Measurements from ENCODE around the gene ADIPOR2. TPM values are rescaled to one million over a fixed set of nuclear protein-coding genes. Genes with fewer than 3 reads are reported as not detected.

The ADIPOR2 gene
- total RNA-seq, 4 donors from 2014 or later = 46.0 to 59.3 (median 52.4) TPM

- intact Hi-C loops (cut with DNase I) = no loop called here
- 12 to 15% methylated on average over 33 to 34 of the region's 34 CpGs for WGBS, 2 donors
- Histone ChIP-seq H3K27ac (no peak within 1 kb of the TSS), H3K4me3 (replicated peaks in 1 of 3) (no peak within 1 kb of the TSS), H3K4me1 (no peaks in the 10 kb centered on the region), H3K27me3 (no peaks in the 10 kb centered on the region), H3K9me3 (no peaks in the 10 kb centered on the region), H3K36me3 (no peaks in the 10 kb centered on the region)
- DNase-seq = no peak
- TF ChIP-seq POLR2A (IDR thresholded peaks at IDR 0.05) (no peak), CTCF (IDR thresholded peaks at IDR 0.05) (no peak)
These were observed 129.5 kb downstream of the ADIPOR2 start, which contains the start of gene LRTM2 for GRCh38 chr12:1820191-1820895. LRTM2 (plus strand) TSS chr12:1820565; CDS start chr12:1828149, 7,584 bp downstream.

GRCh38 chr12:1820896-1821291 is 130.0 kb downstream of the ADIPOR2 start:
- Histone ChIP-seq H3K36me3 (no peaks in the 10 kb centered on the region), H3K4me3 (replicated peaks in 1 of 3) (no peak overlapping the region), H3K27ac (no peak overlapping the region), H3K4me1 (no peaks in the 10 kb centered on the region), H3K27me3 (no peaks in the 10 kb centered on the region), H3K9me3 (no peaks in the 10 kb centered on the region)
- DNase-seq = no peak
- no peak for TF ChIP-seq POLR2A (IDR thresholded peaks at IDR 0.05)
- no peak for TF ChIP-seq CTCF (IDR thresholded peaks at IDR 0.05)
- 65 to 78% methylated on average over 10 to 11 of the region's 11 CpGs for WGBS, 2 donors
- intact Hi-C loops (cut with DNase I) = no loop called here

GRCh38 chr12:1821805-1822204 is 130.9 kb downstream of the ADIPOR2 start:
- H3K36me3 ChIP-seq = no peaks in the 10 kb centered on the region
- H3K4me3 ChIP-seq (replicated peaks in 1 of 3) = no peak overlapping the region
- DNase-seq = no peak
- intact Hi-C loops (cut with DNase I) = no loop called here
- H3K4me1 ChIP-seq = no peaks in the 10 kb centered on the region
- no peak for TF ChIP-seq CTCF (IDR thresholded peaks at IDR 0.05)
- TF ChIP-seq POLR2A (IDR thresholded peaks at IDR 0.05) = no peak
- WGBS, 2 donors = 56 to 60% methylated on average over 1 to 2 of the region's 12 CpGs
- no peak overlapping the region for H3K27ac ChIP-seq
- H3K9me3 ChIP-seq = no peaks in the 10 kb centered on the region
- H3K27me3 ChIP-seq = no peaks in the 10 kb centered on the region

- no peak for TF ChIP-seq CTCF (IDR thresholded peaks at IDR 0.05)
- no peak for TF ChIP-seq POLR2A (IDR thresholded peaks at IDR 0.05)
- H3K4me3 ChIP-seq (replicated peaks in 1 of 3) = no peak overlapping the region
- intact Hi-C loops (cut with DNase I) = no loop called here
- H3K27me3 ChIP-seq = no peaks in the 10 kb centered on the region
- H3K9me3 ChIP-seq = no peaks in the 10 kb centered on the region
- H3K4me1 ChIP-seq = no peaks in the 10 kb centered on the region
- no peaks in the 10 kb centered on the region for H3K36me3 ChIP-seq
- no peak for DNase-seq
- 68 to 100% methylated on average over 2 to 11 of the region's 11 CpGs for WGBS, 2 donors
- H3K27ac ChIP-seq = no peak overlapping the region
These were observed 131.8 kb downstream of the ADIPOR2 start for GRCh38 chr12:1822699-1823098.

- intact Hi-C loops (cut with DNase I) = no loop called here
- H3K36me3 ChIP-seq = no peaks in the 10 kb centered on the region
- no peak for TF ChIP-seq CTCF (IDR thresholded peaks at IDR 0.05)
- no peak for TF ChIP-seq POLR2A (IDR thresholded peaks at IDR 0.05)
- no peaks in the 10 kb centered on the region for H3K4me1 ChIP-seq
- H3K9me3 ChIP-seq = no peaks in the 10 kb centered on the region
- H3K27ac ChIP-seq = no peak overlapping the region
- no peaks in the 10 kb centered on the region for H3K27me3 ChIP-seq
- H3K4me3 ChIP-seq (replicated peaks in 1 of 3) = no peak overlapping the region
- 93 to 94% methylated on average over 9 to 10 of the region's 10 CpGs for WGBS, 2 donors
- no peak for DNase-seq
These were observed 132.4 kb downstream of the ADIPOR2 start for GRCh38 chr12:1823237-1823636.
